Measurements from ENCODE around the gene RASSF7.
A peak's percentile ranks its signal among the peaks of the same experiment; 100 is the strongest.

RASSF7 gene

GRCh38 chr11:607020-607780 is 46.4 kb downstream of the RASSF7 start:
- DNase-seq (ENCODE audit: low read depth in 2 of 2, low spot score in 1 of 2), result no peak

DNA sequence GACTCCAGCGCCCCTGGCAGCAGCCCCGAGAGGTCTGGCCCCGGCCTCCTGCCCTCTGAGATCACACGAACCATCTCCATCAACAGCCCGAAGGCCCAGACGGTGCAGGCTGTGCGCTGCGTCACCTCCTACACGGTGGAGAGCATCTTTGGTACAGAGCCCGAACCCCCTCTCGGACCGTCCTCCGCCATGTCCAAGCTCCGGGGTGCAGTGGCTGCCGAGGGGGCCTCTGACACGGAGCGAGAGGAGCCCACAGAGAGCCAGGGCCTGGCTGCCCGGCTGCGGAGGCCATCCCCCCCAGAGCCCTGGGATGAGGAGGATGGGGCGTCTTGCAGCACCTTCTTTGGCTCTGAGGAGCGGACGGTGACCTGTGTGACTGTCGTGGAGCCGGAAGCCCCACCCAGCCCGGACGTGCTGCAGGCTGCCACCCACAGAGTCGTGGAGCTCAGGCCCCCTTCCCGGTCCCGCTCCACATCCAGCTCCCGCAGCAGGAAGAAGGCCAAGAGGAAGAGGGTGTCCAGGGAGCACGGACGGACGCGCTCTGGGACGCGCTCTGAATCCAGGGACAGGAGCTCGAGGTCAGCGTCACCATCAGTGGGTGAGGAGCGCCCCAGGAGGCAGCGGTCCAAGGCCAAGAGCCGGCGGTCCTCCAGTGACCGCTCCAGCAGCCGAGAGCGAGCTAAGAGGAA is 47.3 kb downstream of the RASSF7 start:
- no peak for DNase-seq (ENCODE audit: low read depth in 2 of 2, low spot score in 1 of 2)

GRCh38 chr11:608791-609251 is 48.1 kb downstream of the RASSF7 start:
- DNase-seq (ENCODE audit: low read depth in 2 of 2, low spot score in 1 of 2), result no peak

DNA sequence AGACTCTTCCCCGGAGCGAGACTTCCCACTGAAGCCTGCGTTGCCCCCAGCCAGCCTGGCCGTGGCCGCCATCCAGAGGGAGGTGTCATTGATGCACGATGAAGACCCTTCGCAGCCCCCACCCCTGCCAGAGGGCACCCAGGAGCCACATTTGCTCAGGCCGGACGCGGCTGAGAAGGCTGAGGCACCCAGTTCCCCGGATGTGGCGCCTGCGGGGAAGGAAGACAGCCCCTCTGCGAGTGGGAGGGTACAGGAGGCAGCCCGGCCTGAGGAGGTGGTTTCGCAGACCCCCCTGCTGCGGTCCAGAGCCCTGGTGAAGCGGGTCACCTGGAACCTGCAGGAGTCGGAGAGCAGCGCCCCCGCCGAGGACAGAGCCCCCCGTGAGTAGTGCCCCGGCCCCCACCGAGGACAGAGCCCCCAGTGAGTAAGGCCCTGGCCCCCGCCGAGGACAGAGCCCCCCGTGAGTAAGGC is 48.6 kb downstream of the RASSF7 start:
- DNase-seq (ENCODE audit: low read depth in 2 of 2, low spot score in 1 of 2), result no peak

DNA sequence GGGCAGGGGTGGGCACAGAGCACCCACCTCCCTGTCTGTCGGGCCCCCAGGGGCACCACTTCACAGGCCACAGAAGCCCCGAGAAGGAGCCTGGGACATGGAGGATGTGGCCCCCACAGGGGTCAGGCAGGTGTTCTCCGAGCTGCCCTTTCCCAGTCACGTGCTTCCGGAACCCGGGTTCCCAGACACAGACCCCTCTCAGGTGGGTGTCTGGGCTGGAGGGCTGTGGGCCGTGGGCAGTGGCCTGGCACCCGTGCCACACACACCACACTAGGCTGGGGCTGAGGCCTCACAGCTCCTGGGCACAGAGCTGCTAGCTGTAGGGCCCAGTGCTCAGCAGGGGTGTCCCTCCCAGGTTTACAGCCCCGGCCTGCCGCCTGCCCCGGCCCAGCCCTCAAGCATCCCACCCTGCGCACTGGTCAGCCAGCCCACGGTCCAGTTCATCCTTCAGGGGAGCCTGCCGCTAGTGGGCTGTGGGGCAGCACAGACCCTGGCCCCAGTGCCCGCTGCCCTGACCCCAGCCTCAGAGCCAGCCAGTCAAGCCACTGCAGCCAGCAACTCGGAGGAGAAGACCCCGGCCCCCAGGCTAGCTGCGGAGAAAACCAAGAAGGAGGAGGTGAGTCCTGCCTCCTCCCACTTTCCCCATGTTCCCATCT is 49.5 kb downstream of the RASSF7 start:
- no peak for DNase-seq (ENCODE audit: low read depth in 2 of 2, low spot score in 1 of 2)

GRCh38 chr11:611001-611996 is 50.5 kb downstream of the RASSF7 start:
- DNase-seq (ENCODE audit: low read depth in 2 of 2, low spot score in 1 of 2), result no peak

DNA sequence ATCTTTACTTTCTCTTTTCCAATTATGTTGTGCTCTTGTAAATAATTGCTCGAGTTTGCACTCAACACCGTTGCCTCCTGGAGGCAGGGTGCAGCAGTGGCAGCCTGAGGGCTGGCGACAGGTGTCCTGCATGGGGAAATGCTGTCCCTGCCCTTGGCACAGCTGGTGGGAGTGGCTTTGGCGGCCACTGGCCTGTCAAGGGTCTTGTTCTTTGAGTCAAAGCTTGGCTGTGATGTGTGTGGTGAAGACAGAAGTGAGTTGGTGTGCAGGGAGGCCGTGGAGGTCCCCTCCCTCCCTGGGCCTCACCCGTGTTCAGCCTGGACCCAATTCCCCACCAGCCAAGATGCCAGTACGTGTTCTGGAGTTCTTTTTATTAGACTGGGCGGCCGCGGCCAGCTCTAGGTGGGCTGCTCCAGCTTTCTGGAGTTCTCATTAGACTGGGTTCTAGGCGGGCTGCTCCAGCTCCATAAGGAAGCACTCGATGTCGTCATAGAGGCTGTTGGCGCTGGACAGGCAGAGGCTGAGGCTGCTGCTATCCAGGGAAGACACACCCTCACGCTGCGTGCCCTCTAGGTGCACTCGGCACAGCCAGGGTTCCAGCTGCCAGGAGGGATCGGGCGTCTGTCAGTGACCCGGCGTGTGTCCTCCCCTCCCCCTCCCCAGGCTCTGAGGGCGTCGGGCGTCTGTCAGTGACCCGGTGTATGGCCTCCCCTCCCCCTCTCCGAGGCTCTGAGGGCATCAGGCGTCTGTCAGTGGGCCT is 51.6 kb downstream of the RASSF7 start:
- no peak for DNase-seq (ENCODE audit: low read depth in 2 of 2, low spot score in 1 of 2)

DNA sequence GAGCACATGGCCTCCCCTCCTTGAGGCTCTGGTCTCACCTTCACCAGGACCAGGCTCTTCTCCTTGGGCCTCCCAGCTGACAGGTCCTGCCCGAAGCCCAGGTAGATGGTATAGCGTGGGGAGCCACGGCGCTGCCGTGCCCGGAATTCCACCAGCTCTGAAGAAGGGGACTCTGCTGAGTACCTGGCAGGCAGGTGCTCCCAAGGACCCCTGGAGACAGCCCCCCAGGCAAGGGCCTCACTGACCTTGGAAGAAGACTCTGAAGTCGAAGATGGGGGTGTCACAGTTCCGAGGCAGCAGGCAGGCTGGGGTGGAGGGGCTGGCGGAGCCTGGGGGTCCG is 52.2 kb downstream of the RASSF7 start:
- DNase-seq (ENCODE audit: low read depth in 2 of 2, low spot score in 1 of 2), result no peak

GRCh38 chr11:613369-613968 is 52.7 kb downstream of the RASSF7 start:
- DNase-seq (ENCODE audit: low read depth in 2 of 2, low spot score in 1 of 2), result peak; percentile 63 to 65

All from stimulated activated CD8-positive, alpha-beta memory T cell treated with anti-CD3 and anti-CD28 coated beads, Interleukin-4, amount 100 ng/mL, for 1 hour (primary cell).